Activated CD4-positive, alpha-beta T cell treated with anti-CD3 and anti-CD28 coated beads, Interleukin-2, amount 10 ng/mL, durations not matched to agents 7 days and 5 days (primary cell): Measurements from ENCODE around the gene AP1B1. TPM values are rescaled to one million over a fixed set of nuclear protein-coding genes. Genes with fewer than 3 reads are reported as not detected.
A peak's percentile ranks its signal among the peaks of the same experiment; 100 is the strongest.
"Not testable (repeated sequence)": the region's sequence is repeated elsewhere in the genome, so short reads cannot be mapped to it uniquely, and the experiment has no call there.

Experiments
- CTCF ChIA-PET: fragments of 350-600 bp; sonication (Branson Sonifier 250); formaldehyde crosslinking; loops from one replicate; lab custom pipeline; 2021; ENCODE audit warnings: antibody characterized with exemption; lab: Charles Lee
- POLR2A ChIA-PET: fragments of 350-600 bp; sonication (Branson Sonifier 250); formaldehyde crosslinking; loops from one replicate; lab custom pipeline; 2021; ENCODE audit warnings: antibody characterized with exemption; lab: Charles Lee
- DNase-seq: peaks from one replicate; pipeline ENCODE4 v3.0.0-alpha.2; 2020
- H3K27ac Mint-ChIP-seq: one replicate; pipeline ENCODE4 v1.8.0; 2021; ENCODE audit warnings: mild to moderate bottlenecking, moderate library complexity, mixed read lengths
- H3K27me3 Mint-ChIP-seq: one replicate; pipeline ENCODE4 v1.8.0; 2021; ENCODE audit warnings: mixed read lengths
- H3K36me3 Mint-ChIP-seq: one replicate; pipeline ENCODE4 v1.8.0; 2021; ENCODE audit warnings: low read depth, mixed read lengths
- H3K4me1 Mint-ChIP-seq: one replicate; pipeline ENCODE4 v1.8.0; 2021; ENCODE audit warnings: mixed read lengths
- H3K4me3 Mint-ChIP-seq: one replicate; pipeline ENCODE4 v1.8.0; 2021; ENCODE audit warnings: mild to moderate bottlenecking, moderate library complexity, mixed read lengths
- H3K9me3 Mint-ChIP-seq: one replicate; pipeline ENCODE4 v1.8.0; 2021; ENCODE audit warnings: mixed read lengths
- total RNA-seq, 2 experiments: library from RNA; stranded (reverse); gene quantifications; one replicate each; pipeline ENCODE4 v1.2.3, GENCODE V29; 2021

AP1B1 gene
- total RNA-seq, 2 experiments from 2014 or later: 74.8 to 78.0 TPM

DNA sequence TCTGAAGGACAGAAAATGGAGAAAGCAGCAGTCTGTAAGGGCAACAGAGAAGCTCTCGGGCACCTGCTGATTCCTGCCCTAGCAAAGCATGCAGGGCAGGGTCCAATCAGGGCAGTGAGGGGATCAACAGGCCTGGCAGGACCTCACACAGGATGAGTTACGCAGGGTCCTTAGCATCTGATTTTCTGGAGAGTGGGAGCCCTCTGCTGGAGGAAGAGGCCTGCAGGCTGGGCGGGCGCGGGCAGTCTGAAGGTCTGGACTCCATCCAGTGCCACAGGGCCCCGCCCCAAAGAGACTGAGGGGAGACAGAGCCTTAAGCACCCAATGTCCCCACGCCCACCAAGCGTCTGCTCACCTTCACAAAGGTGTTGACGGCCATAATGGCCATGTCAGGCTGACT, 28.9 kb downstream of the AP1B1 start:
- Mint-ChIP-seq H3K4me1 (no peaks in the 10 kb centered on the region), H3K27me3 (no peaks in the 10 kb centered on the region), H3K36me3 (peaks cover 21% of the 10 kb centered on the region), H3K4me3 (no peak overlapping the region), H3K27ac (no peak overlapping the region), H3K9me3 (no peaks in the 10 kb centered on the region)
- ChIA-PET CTCF (interaction anchor here (1.5 kb wide), 1 partner anchor 15 kb away, joined by 5 read pairs; no protein-coding TSS in a partner anchor), POLR2A (no interaction called here)
- DNase-seq: no peak

DNA sequence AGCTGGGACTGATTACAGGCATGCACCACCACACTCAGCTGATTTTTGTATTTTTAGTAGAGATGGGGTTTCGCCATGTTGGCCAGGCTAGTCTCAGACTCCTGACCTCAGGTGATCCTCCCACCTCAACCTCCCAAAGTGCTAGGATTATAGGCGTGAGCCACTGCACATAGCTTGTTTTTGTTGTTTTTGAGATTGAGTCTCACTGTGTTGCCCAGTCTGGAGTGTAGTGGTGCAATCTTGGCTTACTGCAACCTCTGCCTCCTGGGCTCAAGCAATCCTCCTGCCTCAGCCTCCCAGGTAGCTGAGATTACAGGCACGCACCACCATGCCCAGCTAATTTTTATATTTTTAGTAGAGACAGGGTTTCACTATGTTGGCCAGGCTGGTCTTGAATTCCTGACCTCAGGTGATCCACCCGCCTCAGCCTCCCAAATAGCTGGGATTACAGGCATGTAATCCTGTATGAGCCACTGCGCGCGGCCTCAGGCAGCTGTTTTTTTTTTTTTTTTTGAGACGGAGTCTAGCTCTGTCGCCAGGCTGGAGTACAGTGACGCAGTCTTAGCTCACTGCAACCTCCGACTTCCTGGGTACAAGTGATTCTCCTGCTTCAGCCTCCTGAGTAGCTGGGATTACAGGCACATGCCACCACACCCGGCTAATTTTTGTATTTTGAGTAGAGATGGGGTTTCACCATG, 31.0 kb downstream of the AP1B1 start:
- DNase-seq, H3K27ac Mint-ChIP-seq, H3K4me3 Mint-ChIP-seq, H3K27me3 Mint-ChIP-seq, H3K9me3 Mint-ChIP-seq, H3K4me1 Mint-ChIP-seq, POLR2A ChIA-PET: not testable (repeated sequence)
- H3K36me3 Mint-ChIP-seq: peaks cover 24% of the 10 kb centered on the region
- CTCF ChIA-PET: interaction anchor here (1.1 kb wide), 1 partner anchor 12 kb away, joined by 6 read pairs; no protein-coding TSS in a partner anchor

DNA sequence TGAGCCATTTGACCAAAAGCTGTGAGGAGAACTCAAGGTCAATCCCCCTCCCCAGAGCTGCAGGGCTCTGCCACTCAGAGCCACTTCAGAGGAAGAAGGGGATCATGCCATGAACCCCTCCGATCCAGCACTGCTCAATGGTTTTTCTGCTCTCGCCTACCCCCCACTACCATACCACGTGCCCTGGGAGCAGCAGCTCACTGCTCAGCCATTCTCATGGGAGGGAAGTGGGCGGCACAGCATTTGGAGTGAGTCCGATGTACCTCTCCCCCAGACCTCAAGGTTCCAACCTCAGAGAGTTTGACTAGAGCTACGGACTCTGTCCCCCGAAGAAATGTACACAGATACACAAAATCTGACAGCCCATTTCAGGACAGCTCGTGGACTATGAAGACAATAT, 34.5 kb downstream of the AP1B1 start:
- ChIA-PET CTCF (interaction anchor here (1.1 to 2.1 kb wide), 2 partner anchors 9 to 17 kb away, joined by 4 to 10 read pairs; no protein-coding TSS in a partner anchor), POLR2A (no interaction called here)
- Mint-ChIP-seq H3K27me3 (no peaks in the 10 kb centered on the region), H3K9me3 (no peaks in the 10 kb centered on the region), H3K36me3 (peaks cover 33% of the 10 kb centered on the region), H3K4me3 (no peak overlapping the region), H3K4me1 (no peaks in the 10 kb centered on the region), H3K27ac (no peak overlapping the region)
- DNase-seq: no peak

DNA sequence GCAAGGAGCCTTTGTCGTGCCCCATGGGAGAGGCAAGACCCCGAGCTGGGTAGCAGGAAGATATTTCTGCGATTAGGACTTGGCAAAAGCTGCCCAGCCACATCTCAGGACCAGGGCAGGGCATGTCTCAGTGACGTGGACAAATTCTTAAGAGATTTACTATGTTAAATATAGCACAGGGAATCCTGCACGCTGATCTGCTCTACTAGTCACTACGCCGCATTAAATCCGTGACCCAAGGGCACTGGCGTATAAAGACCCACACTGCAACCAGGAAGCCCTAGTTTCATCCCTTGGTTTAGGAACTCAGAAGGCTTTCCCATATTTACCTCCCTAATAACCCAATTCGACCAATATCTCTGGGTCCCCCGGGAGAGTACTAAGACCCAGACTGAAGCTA, 35.1 kb downstream of the AP1B1 start:
- ChIA-PET CTCF (interaction anchor here (1.1 kb wide), 1 partner anchor 16 kb away, joined by 4 read pairs; no protein-coding TSS in a partner anchor), POLR2A (no interaction called here)
- Mint-ChIP-seq H3K4me1 (no peaks in the 10 kb centered on the region), H3K27me3 (no peaks in the 10 kb centered on the region), H3K9me3 (no peaks in the 10 kb centered on the region), H3K36me3 (peaks cover 33% of the 10 kb centered on the region), H3K27ac (no peak overlapping the region), H3K4me3 (no peak overlapping the region)
- no peak for DNase-seq

DNA sequence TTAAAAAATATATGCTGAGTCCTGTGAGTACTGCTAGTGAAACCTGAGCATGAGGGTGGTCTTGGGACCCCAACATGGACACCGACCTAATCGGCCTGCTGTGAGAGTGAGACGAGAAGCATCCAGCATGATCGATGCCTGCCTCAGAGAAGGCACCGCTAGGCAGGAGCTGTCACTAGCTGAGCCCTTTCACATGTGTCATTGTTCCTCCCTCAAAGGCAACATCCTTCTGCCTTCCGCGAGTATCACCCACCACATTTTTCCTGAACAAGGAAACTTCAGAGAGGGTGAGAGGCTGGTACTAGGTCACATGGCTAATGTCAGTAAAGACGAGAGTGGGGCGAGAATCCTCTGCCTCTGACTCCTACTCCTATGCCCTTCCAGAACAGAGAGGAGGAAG, 35.6 kb downstream of the AP1B1 start:
- no peaks in the 10 kb centered on the region for H3K27me3 Mint-ChIP-seq
- peaks cover 32% of the 10 kb centered on the region for H3K36me3 Mint-ChIP-seq
- H3K9me3 Mint-ChIP-seq: no peaks in the 10 kb centered on the region
- no peak overlapping the region for H3K4me3 Mint-ChIP-seq
- no peaks in the 10 kb centered on the region for H3K4me1 Mint-ChIP-seq
- H3K27ac Mint-ChIP-seq: no peak overlapping the region
- ChIA-PET CTCF (no interaction called here), POLR2A (no interaction called here)
- no peak for DNase-seq

DNA sequence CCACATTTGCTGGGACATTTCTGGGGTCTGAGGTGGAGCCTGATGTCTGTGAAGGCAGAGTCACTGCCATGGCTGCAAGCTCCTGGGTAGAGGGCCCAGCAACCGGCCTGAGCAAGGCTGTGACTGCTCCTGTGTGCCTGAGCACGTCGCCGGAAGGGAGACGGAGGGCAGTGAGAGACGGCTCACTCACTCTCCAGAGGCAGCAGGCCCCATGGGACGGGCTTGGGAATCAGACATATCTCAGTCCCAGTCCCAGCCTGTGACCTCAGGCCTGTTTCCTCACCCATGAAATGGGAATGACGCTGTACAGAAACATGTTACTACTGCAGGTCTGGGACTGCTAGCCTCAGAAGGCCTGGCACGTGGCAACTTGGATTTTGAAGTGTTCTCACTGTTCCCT, 36.5 kb downstream of the AP1B1 start:
- ChIA-PET CTCF (no interaction called here), POLR2A (no interaction called here)
- Mint-ChIP-seq H3K9me3 (no peaks in the 10 kb centered on the region), H3K4me1 (no peaks in the 10 kb centered on the region), H3K27ac (no peak overlapping the region), H3K4me3 (no peak overlapping the region), H3K36me3 (peaks cover 35% of the 10 kb centered on the region), H3K27me3 (no peaks in the 10 kb centered on the region)
- DNase-seq: no peak

DNA sequence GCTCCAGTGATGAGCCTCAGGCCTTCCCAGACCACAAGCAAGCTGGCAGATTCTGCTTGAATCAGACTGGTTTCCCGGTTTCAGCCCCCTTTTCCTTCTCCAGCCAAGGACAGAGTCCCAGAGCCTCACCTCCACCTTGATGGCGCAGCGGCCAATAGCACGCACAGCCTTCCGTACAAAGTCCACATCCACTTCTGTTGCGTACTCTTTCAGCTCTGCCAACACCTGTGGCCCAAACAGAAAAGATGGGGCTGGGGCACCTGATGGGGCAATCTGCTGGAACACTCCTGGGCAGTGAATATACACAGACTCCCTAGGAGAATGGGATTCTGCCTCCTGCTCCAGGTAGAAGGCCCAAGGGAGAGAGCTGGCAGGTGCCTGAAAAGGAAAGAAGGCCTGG, 37.3 kb downstream of the AP1B1 start:
- Mint-ChIP-seq H3K4me1 (no peaks in the 10 kb centered on the region), H3K27ac (no peak overlapping the region), H3K36me3 (peaks cover 40% of the 10 kb centered on the region), H3K27me3 (no peaks in the 10 kb centered on the region), H3K4me3 (no peak overlapping the region), H3K9me3 (no peaks in the 10 kb centered on the region)
- POLR2A ChIA-PET: no interaction called here
- CTCF ChIA-PET: no interaction called here
- no peak for DNase-seq

DNA sequence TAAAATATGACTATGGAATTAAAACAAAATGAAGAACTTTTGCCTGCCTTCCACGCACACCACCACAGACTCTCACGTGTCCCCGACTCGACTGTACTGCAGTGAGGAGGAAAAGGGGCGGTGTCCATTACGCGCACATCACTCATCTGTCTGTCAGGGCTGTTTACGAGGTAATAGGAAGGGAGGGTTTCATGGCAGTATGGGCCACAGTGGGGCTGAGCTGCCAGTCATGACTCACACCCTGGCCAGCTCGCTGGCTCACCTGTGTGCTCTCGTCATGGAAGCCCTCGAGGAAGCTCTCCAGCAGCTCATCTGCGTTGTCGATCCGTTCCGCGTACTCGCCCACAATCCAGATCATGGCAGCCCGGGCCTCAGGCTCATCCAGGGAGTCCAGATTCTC, 39.4 kb downstream of the AP1B1 start:
- no peaks in the 10 kb centered on the region for H3K9me3 Mint-ChIP-seq
- H3K27ac Mint-ChIP-seq: no peak overlapping the region
- POLR2A ChIA-PET: no interaction called here
- no peaks in the 10 kb centered on the region for H3K27me3 Mint-ChIP-seq
- CTCF ChIA-PET: no interaction called here
- H3K4me1 Mint-ChIP-seq: no peaks in the 10 kb centered on the region
- peaks cover 40% of the 10 kb centered on the region for H3K36me3 Mint-ChIP-seq
- no peak for DNase-seq
- no peak overlapping the region for H3K4me3 Mint-ChIP-seq

DNA sequence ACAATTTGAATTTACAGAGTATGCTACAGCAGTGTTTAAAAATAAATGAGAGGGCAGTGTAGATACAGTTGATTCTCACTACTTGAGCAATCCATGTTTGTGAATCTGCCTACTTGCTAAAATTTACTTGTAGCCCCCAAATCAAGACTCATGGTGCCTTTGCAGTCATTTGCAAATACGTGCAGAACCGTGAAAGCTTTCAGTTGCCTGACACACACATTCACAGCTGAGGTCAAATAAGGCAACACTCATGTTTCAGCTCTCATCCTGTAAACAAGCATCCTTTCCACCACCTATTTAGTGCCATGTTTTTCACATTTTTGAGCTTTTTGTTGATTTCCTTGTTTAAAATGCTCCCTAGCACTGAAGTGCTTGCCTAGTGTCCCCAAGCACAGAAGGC, 40.3 kb downstream of the AP1B1 start:
- DNase-seq: no peak
- H3K27me3 Mint-ChIP-seq: no peaks in the 10 kb centered on the region
- H3K4me3 Mint-ChIP-seq: no peak overlapping the region
- no peak overlapping the region for H3K27ac Mint-ChIP-seq
- no peaks in the 10 kb centered on the region for H3K4me1 Mint-ChIP-seq
- H3K36me3 Mint-ChIP-seq: peaks cover 38% of the 10 kb centered on the region
- ChIA-PET CTCF (no interaction called here), POLR2A (no interaction called here)
- no peaks in the 10 kb centered on the region for H3K9me3 Mint-ChIP-seq

DNA sequence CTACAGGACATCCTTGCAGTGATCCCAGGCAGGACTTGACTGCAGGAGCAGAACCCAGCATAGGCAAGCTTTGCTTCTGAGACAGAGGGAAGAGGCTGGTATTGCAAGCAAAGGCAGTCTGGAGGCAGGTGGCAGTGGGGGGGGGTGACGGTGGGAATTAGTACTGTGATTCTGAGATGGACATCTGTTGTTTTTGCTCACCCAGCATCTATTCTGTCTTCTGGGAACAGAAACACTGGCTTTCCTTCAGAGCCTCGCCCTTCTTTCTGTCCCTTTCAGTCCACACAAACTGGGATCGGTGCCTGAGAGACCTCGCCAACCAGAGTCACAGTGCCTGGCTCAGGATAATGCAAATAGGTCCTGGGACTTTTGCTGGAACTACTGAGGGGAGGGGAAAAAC, 41.7 kb downstream of the AP1B1 start:
- CTCF ChIA-PET: interaction anchor here (1.0 to 3.6 kb wide), 2 partner anchors 8 to 46 kb away, joined by 3 to 10 read pairs; no protein-coding TSS in a partner anchor
- no peak overlapping the region for H3K27ac Mint-ChIP-seq

DNA sequence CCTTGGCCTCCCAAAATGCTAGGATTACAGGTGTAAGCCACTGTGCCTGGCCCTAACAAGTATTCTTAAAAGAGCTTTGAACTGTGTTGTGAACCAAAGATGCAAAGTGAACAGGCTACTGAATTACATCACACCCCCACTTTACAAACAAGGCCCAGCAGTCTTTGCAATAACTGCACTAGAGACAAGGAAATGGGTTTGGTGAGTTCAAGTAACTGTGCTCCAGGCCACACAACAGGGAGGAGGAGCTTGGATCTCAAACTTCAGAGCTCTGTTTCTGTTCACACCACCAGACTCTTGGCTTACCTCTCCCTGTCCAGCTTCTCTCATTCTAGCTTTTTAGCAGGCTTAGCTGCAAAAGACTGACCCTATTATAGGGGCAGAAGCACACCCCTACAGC, 42.4 kb downstream of the AP1B1 start:
- DNase-seq: no peak
- no peaks in the 10 kb centered on the region for H3K4me1 Mint-ChIP-seq
- H3K27me3 Mint-ChIP-seq: no peaks in the 10 kb centered on the region
- no peak overlapping the region for H3K4me3 Mint-ChIP-seq
- H3K9me3 Mint-ChIP-seq: no peaks in the 10 kb centered on the region
- peak overlapping the region; percentile 41 for H3K27ac Mint-ChIP-seq
- ChIA-PET CTCF (interaction anchor here (0.8 to 3.6 kb wide), 2 partner anchors 9 to 42 kb away, joined by 3 to 10 read pairs; no protein-coding TSS in a partner anchor), POLR2A (no interaction called here)
- peaks cover 39% of the 10 kb centered on the region for H3K36me3 Mint-ChIP-seq

More for the DNA sequence above, 41.7 kb downstream of the AP1B1 start:
- no peaks in the 10 kb centered on the region for H3K4me1 Mint-ChIP-seq
- no peaks in the 10 kb centered on the region for H3K27me3 Mint-ChIP-seq
- peaks cover 44% of the 10 kb centered on the region for H3K36me3 Mint-ChIP-seq
- H3K9me3 Mint-ChIP-seq: no peaks in the 10 kb centered on the region
- no peak for DNase-seq
- no peak overlapping the region for H3K4me3 Mint-ChIP-seq
- POLR2A ChIA-PET: no interaction called here

DNA sequence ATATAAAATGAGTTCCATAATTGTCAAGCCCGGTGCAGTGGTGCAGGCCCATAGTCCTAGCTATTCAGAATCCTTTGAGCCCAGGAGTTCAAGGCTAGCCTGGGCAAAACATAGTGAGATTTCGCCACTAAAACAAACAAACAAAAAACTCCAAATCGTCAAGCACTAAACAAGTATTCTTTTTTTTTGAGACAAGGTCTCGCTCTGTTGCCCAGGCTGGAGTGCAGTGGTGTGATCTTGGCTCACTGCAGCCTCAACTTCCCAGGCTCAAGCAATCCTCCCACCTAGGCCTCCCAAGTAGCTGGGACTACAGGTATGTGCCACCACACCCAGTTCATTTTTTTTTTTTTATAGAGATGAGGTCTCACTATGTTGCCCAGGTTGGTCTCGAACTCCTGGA, 43.5 kb downstream of the AP1B1 start:
- CTCF ChIA-PET: interaction anchor here (3.6 kb wide), 1 partner anchor 10 kb away, joined by 10 read pairs; no protein-coding TSS in a partner anchor
- DNase-seq, H3K9me3 Mint-ChIP-seq, H3K4me1 Mint-ChIP-seq, POLR2A ChIA-PET, H3K4me3 Mint-ChIP-seq, H3K27me3 Mint-ChIP-seq, H3K27ac Mint-ChIP-seq: not testable (repeated sequence)
- peaks cover 37% of the 10 kb centered on the region for H3K36me3 Mint-ChIP-seq

DNA sequence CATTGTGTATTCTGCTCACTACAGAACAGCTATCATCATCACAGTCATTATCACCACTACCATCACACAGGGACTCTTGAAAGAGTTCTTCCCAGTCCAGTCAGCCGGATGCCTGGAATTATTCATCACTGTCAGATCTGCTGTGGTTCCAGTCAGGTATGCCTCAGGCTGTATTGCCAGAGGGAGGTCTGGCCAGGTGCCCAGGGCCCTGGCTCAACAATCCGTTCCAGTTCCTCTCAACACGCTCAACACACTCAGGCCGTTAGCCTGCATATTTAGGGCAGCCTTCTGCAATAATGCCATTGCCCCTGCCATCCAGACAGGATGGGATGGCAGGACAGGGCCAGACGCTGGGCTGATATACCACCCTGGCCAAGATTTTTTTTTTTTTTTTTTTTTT, 44.2 kb downstream of the AP1B1 start:
- ChIA-PET POLR2A (no interaction called here), CTCF (interaction anchor here (0.6 to 3.6 kb wide), 2 partner anchors 11 to 33 kb away, joined by 3 to 10 read pairs; no protein-coding TSS in a partner anchor)
- H3K27ac Mint-ChIP-seq: no peak overlapping the region
- no peak for DNase-seq
- peaks cover 35% of the 10 kb centered on the region for H3K36me3 Mint-ChIP-seq
- no peaks in the 10 kb centered on the region for H3K4me1 Mint-ChIP-seq
- H3K9me3 Mint-ChIP-seq: no peaks in the 10 kb centered on the region
- H3K27me3 Mint-ChIP-seq: no peaks in the 10 kb centered on the region
- no peak overlapping the region for H3K4me3 Mint-ChIP-seq
